Sigmoid colon (tissue), 7 donors: ENCODE data around the gene CEND1. TPM values are rescaled to one million over a fixed set of nuclear protein-coding genes. Genes with fewer than 3 reads are reported as not detected.

Experiments used
- DNase-seq: peaks from one replicate; pipeline ENCODE4 v3.0.0-alpha.2; 2019
- H3K27ac ChIP-seq, 4 donors: fragments of 200-600 bp; sonication (generic); one replicate each; pipeline ENCODE4 v1.5.1; 2016 to 2019; ENCODE audit warnings: mild to moderate bottlenecking in 1 of 4
- H3K27me3 ChIP-seq, 3 donors: fragments of 200-600 bp; sonication (generic); one replicate each; pipeline ENCODE4 v1.5.1; 2019; ENCODE audit warnings: mild to moderate bottlenecking in 1 of 3
- H3K36me3 ChIP-seq, 4 donors: fragments of 200-600 bp; sonication (generic); one replicate each; pipeline ENCODE4 v1.5.1; 2016 to 2019
- H3K4me1 ChIP-seq, 4 donors: fragments of 200-600 bp; sonication (generic); one replicate each; pipeline ENCODE4 v1.5.1; 2017 to 2019
- H3K4me3 ChIP-seq, 4 donors: fragments of 200-600 bp; sonication (generic); one replicate each; pipeline ENCODE4 v1.5.1; 2017 to 2019; ENCODE audit warnings: mild to moderate bottlenecking in 2 of 4, moderate library complexity in 1 of 4
- H3K9me3 ChIP-seq, 4 donors: fragments of 200-600 bp in 3 of 4; sonication (generic) in 3 of 4; one replicate each; pipeline versions ENCODE4 v1.5.1 to v1.6.1; 2013 to 2019
- EP300 ChIP-seq, 4 donors: sonication (generic); formaldehyde crosslinking; IDR thresholded peaks; one replicate each; pipeline ENCODE4 v1.6.1; 2017; ENCODE audit warnings: antibody characterized with exemption in 4 of 4
- POLR2A ChIP-seq, 2 donors: fragments of 450-650 bp; IDR thresholded peaks; one replicate each; pipeline ENCODE4 v1.6.1; 2016; ENCODE audit warnings: antibody characterized with exemption in 2 of 2, mild to moderate bottlenecking in 2 of 2, moderate library complexity in 2 of 2
- POLR2AphosphoS5 ChIP-seq, 4 donors: sonication (generic); formaldehyde crosslinking; IDR thresholded peaks; one replicate each; pipeline ENCODE4 v1.6.1; 2017; ENCODE audit warnings: antibody characterized with exemption in 4 of 4
- WGBS, 2 donors: extraction: QIAGEN DNeasy Blood & Tissue Kit; methylation state at CpG; one replicate each; pipeline ENCODE4 v1.1.7; 2013; 5-methylcytosine and 5-hydroxymethylcytosine counted together
- intact Hi-C: fragments of 100-400 bp; cut with DNase I; formaldehyde crosslinking; loops from one replicate; pipeline ENCODE4 v1.15.1; 2023
- polyA plus RNA-seq, 3 donors: library from polyadenylated mRNA; stranded (reverse); fragments of 200-250 nt; gene quantifications; one replicate each; pipeline ENCODE4 v1.2.3, GENCODE V29; 2013
- total RNA-seq, 4 donors: library from RNA; depleted of rRNA; stranded (reverse); fragments of >200 nt; gene quantifications; one replicate each; pipeline ENCODE4 v1.1.0, GENCODE V29; 2016
- TF ChIP-seq, protein P1 (sequence below), 4 experiments: fragments of 450-650 bp in 3 of 4; fragments of 200-600 bp in 1 of 4; IDR thresholded peaks; one replicate each; pipeline ENCODE4 v1.5.1; 2016 to 2019; ENCODE audit warnings: antibody characterized with exemption in 4 of 4, mild to moderate bottlenecking in 3 of 4, moderate library complexity in 2 of 4
- donor health status: healthy with polysubstance abuse.
- donor health status: Bipolar disorder and iron deficiency.
- donor health status: healthy.

The CEND1 gene
- total and polyA plus RNA-seq, 7 donors, result 1.8 to 3.6 (median 2.2) TPM; not detected in 2

DNA sequence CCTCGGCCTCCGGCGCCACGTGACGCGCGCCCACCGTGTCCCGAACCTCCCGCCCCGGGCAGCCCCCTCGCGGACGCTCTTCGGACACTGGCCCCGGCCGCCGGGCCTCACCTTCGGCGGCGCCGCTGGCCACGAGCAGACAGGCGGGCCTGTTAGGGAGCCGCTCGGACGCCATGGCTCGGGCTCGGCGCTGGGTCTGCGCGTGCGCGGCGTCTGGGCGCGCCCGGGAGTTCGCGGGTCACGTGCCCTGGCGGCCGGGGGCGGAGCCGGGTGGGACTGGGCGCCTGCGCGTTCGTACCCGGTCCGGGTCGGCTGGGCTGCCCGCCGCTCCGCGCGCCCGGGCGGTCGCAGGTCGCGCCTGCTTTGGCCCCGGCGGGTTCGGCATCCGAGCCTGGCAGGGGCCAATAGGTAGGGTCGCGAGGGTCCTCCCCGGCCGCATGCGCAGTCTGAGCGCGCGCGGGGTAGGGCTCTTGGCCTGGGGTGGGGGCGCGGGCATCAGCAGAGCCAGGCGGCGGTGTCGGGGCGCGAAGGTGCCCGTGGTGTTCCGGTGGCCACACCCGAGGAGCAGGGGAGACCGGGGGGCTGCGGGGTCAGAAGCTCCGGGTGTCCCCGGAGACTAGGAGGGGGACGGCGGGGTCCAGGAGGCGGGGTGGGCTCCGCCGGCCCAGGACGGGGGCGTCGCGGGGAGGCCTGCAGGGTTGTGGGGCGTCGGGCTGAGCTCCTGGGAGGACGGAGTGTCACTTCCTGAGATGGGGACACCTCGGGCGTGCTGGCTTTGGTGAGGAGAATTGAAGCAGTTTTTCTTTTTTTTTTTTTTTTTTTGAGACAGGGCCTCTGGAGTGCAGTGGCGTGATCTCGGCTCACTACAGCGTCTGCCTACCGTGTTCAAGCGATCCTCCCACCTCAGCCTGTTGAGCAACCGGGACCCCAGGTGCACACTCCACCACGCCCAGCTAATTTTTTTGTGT is 12.3 kb downstream of the CEND1 start, which contains the start of gene GATD1:
Gene GATD1, minus strand, starts transcription at position 200 of the 968 bp plus-strand sequence. Its CDS starts 25 bp downstream, at position 175.
- WGBS, 2 donors, result 1% methylated on average over 110 of the region's 110 CpGs
- no peak for TF ChIP-seq EP300 (IDR thresholded peaks at IDR 0.05)
- TF ChIP-seq, protein P1, sequence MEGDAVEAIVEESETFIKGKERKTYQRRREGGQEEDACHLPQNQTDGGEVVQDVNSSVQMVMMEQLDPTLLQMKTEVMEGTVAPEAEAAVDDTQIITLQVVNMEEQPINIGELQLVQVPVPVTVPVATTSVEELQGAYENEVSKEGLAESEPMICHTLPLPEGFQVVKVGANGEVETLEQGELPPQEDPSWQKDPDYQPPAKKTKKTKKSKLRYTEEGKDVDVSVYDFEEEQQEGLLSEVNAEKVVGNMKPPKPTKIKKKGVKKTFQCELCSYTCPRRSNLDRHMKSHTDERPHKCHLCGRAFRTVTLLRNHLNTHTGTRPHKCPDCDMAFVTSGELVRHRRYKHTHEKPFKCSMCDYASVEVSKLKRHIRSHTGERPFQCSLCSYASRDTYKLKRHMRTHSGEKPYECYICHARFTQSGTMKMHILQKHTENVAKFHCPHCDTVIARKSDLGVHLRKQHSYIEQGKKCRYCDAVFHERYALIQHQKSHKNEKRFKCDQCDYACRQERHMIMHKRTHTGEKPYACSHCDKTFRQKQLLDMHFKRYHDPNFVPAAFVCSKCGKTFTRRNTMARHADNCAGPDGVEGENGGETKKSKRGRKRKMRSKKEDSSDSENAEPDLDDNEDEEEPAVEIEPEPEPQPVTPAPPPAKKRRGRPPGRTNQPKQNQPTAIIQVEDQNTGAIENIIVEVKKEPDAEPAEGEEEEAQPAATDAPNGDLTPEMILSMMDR (IDR thresholded peaks at IDR 0.05), result no peak
- TF ChIP-seq POLR2AphosphoS5 (IDR thresholded peaks at IDR 0.05), result peak in 3 of 4 donors; percentile 48 to 83 (median 78)
- TF ChIP-seq POLR2A (IDR thresholded peaks at IDR 0.05), result peak in 1 of 2 donors; percentile 41

GRCh38 chr11:776561-777287 is 13.2 kb downstream of the CEND1 start:
- H3K4me3 ChIP-seq, result peak overlapping the region; percentile 71 to 99 (median 84)
- peaks cover 0 to 22% (median 3%) of the 10 kb centered on the region in 4 donors for H3K36me3 ChIP-seq
- intact Hi-C loops, result no loop called here
- H3K9me3 ChIP-seq, result no peaks in the 10 kb centered on the region
- DNase-seq, result peak; percentile 70
- TF ChIP-seq EP300 (IDR thresholded peaks at IDR 0.05) (no peak), POLR2AphosphoS5 (IDR thresholded peaks at IDR 0.05) (no peak), POLR2A (IDR thresholded peaks at IDR 0.05) (no peak)
- TF ChIP-seq, protein P1 (IDR thresholded peaks at IDR 0.05), result no peak
- peak overlapping the region; percentile 76 to 89 (median 85) for H3K27ac ChIP-seq
- H3K4me1 ChIP-seq, result peaks cover 0 to 54% (median 39%) of the 10 kb centered on the region in 4 donors
- no peaks in the 10 kb centered on the region for H3K27me3 ChIP-seq
- 1 to 2% methylated on average over 65 of the region's 65 CpGs for WGBS, 2 donors

More for the DNA sequence above, 12.3 kb downstream of the CEND1 start, which contains the start of gene GATD1:
- Histone ChIP-seq H3K36me3 (peaks cover 0 to 14% (median 0%) of the 10 kb centered on the region in 4 donors), H3K9me3 (no peaks in the 10 kb centered on the region), H3K27me3 (no peaks in the 10 kb centered on the region), H3K27ac (peak within 1 kb of the TSS; percentile 76 to 89 (median 85)), H3K4me3 (peak within 1 kb of the TSS; percentile 71 to 99 (median 84)), H3K4me1 (peaks cover 0 to 54% (median 39%) of the 10 kb centered on the region in 4 donors)
- intact Hi-C loops, result no loop called here
- DNase-seq, result peak; percentile 95

GRCh38 chr11:776263-776560 is 13.7 kb downstream of the CEND1 start:
- TF ChIP-seq POLR2AphosphoS5 (IDR thresholded peaks at IDR 0.05) (no peak), EP300 (IDR thresholded peaks at IDR 0.05) (no peak)
- TF ChIP-seq, protein P1 (IDR thresholded peaks at IDR 0.05), result no peak
- H3K4me1 ChIP-seq, result peaks cover 0 to 54% (median 39%) of the 10 kb centered on the region in 4 donors
- peak overlapping the region in 2 of 4 donors; percentile 84 to 86 for H3K27ac ChIP-seq
- WGBS, 2 donors, result 21 to 48% methylated on average over 11 of the region's 11 CpGs
- peaks cover 0 to 27% (median 7%) of the 10 kb centered on the region in 4 donors for H3K36me3 ChIP-seq
- peak overlapping the region; percentile 71 to 99 (median 84) for H3K4me3 ChIP-seq
- no peaks in the 10 kb centered on the region for H3K9me3 ChIP-seq
- DNase-seq, result no peak
- no peaks in the 10 kb centered on the region for H3K27me3 ChIP-seq
- intact Hi-C loops, result no loop called here

DNA sequence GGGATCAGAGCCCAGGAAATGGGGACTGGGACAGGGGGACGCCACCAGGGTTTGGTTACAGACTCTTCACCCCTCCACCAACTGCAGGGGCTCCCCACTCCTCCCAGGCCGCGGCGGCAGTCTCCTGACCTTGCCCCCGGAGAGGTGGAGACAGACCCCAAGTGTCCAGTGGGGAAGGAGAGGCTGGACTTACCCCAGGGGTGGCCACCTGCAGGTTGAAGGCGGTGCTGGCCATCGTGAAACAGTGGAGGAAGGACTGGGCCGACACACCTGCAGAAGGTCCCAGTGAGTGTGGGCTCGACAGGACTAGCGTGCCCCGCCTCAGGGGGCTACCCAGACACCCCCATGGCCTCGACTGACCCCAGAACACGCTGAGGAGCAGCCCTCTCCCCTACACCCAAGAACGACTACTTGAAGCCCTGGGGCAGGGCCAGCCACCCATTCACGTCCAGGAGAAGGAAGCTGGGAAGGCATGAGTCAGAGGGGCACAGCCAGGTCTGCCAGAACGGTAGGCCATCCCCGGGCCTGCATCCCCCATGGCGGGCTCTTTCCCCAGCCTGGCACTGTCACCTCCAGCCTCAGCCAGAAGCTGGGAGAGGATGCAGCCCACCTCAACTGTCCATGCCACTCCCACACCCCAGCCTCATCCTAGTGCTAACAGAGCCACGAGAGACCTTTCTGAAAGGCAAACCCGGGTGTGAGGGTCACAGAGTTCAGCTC is 14.9 kb downstream of the CEND1 start:
- H3K36me3 ChIP-seq, result peaks cover 0 to 39% (median 16%) of the 10 kb centered on the region in 4 donors
- intact Hi-C loops, result no loop called here
- H3K9me3 ChIP-seq, result no peaks in the 10 kb centered on the region
- H3K27me3 ChIP-seq, result no peaks in the 10 kb centered on the region
- DNase-seq, result peak; percentile 64
- WGBS, 2 donors, result 71 to 80% methylated on average over 20 of the region's 20 CpGs
- H3K4me1 ChIP-seq, result peaks cover 0 to 53% (median 39%) of the 10 kb centered on the region in 4 donors
- TF ChIP-seq POLR2AphosphoS5 (IDR thresholded peaks at IDR 0.05), result no peak
- TF ChIP-seq, protein P1 (IDR thresholded peaks at IDR 0.05), result no peak
- no peak for TF ChIP-seq POLR2A (IDR thresholded peaks at IDR 0.05)
- no peak for TF ChIP-seq EP300 (IDR thresholded peaks at IDR 0.05)
- no peak overlapping the region for H3K4me3 ChIP-seq
- H3K27ac ChIP-seq, result no peak overlapping the region
